Measurements from ENCODE around the gene RANBP9.

Gene RANBP9

DNA sequence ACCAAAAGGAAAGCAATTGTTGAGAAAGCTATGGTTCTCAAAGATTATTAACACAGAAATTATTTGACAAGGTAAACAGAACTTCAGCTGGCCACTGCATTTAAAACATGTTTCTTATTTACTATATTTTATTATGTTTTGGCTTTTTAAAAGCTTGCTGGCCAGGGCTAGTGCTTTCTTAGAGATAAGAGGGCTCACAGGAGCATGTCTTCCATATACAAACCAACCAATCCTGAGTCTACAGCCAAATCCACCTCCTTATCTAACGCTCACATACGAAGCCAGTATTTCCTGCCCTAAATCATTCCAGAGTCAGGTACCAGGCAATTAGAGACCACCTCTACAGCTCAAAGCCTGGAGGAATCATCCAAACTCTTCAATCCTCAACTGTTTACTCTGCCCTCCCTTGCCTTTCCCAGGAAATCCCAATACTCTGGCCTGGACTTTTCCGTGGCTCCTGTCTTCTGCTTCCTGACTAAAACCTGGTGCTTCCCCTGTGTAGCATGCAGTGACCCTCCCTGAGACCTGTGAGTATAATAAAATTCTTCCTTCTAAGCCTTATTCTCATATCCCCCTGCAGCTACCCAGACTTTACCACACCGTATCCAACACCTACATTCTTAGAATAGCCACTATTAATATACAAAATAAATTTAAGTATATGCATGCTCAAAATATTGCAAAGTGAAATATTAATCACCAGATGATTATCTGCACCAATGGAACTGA, 33.2 kb downstream of the RANBP9 start:
- DNase-seq (ENCODE audit: low read depth in 3 of 3), result no peak

DNA sequence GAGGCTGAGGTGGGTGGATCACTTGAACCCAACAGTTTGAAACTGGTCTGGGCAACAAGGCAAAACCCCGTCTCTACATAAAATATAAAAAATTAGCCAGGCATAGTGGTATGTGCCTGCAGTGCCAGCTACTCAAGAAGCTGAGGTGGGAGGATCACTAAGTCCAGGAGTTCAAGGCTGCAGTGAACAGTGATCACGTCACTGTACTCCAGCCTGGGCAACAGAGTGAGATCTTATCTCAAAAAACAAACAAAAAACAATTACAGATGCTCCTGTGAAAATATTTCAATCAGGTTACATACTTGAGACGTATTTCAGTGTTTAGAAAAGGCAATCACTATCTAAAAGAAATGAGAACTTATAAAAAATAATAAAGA, 33.8 kb downstream of the RANBP9 start:
- no peak for DNase-seq (ENCODE audit: low read depth in 3 of 3)

DNA sequence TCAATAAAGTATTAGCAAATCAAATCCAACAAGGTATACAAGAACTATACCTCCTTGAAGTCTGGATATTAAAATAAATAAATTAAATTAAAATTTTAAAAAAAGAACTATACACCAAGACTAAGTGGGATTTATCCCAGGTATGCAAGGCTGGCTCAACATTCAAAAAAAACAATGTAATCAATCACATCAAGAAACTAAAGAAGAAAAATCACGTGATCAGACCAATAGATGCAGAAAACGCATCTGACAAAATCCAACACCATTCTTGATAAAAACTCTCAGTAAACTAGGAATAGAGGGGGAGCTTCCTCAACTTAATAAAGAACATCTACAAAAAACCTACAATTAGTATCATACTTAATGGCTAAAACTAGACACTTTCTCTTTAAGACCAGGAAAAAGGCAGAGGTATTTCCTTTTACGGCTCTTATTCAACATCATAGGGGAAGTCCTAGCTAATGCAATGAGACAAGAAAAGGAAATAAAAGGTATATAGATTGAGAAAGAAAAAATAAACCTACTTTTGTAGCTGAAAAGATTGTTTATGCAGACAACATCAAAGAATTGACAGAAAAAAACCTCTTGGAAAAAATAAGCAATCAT, 35.0 kb downstream of the RANBP9 start:
- DNase-seq (ENCODE audit: low read depth in 3 of 3), result no peak

DNA sequence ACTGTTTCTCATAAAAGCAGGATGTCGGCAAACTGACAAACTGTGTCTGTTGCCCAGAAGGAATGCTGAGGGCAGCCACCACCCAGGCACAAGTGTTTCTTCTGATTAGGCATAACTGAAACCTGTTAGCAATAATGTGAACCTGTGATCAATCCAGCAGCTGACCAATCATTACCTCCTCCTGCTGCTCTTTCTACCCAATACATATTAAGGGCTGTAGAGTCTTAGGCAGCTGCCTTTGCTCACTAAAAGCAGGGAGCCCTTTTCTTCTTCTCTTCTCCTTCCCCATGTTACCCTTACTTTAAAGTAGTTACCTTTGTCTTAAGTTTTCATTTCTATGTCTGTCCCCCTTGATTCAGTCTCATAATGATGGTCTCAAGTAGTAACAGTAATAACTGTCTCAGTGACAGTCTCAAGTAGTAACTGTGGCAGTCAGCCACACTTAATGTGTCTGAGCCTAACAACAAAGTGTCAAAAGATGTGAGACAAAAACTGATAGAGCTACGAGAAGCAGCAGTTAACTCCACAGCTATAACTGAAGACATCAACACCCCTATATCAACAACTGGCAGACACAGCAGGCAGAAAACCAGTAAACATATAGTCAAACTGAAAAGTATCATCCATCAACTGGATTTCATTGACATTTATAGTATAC, 37.0 kb downstream of the RANBP9 start:
- DNase-seq (ENCODE audit: low read depth in 3 of 3), result no peak

DNA sequence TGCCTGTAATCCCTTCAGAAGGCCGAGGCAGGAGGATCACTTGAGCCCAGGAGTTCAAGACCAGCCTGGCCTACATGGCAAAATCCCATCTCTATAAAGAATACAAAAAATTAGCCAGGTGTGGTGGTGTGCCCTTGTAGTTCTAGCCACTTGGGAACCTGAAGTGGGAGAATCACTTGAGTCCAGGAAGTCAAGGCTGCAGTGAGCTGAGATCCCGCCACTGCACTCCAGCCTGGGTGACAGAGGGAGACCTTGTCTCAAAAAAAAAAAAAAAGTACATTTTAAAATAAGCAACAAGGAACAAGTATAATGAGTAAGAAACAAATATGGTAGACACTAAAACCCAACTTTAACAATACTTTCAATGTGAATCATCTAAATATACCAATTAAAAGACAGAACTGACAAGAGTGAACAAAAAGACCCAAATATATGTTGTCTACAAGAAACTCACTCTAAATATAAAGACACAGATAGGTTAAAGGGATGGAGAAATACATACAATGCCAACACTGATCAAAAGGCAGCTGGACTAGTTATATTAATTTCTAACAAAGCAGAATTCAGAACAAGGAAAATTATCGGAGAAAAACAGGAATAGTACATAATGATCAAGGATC, 37.7 kb downstream of the RANBP9 start:
- no peak for DNase-seq (ENCODE audit: low read depth in 3 of 3)

DNA sequence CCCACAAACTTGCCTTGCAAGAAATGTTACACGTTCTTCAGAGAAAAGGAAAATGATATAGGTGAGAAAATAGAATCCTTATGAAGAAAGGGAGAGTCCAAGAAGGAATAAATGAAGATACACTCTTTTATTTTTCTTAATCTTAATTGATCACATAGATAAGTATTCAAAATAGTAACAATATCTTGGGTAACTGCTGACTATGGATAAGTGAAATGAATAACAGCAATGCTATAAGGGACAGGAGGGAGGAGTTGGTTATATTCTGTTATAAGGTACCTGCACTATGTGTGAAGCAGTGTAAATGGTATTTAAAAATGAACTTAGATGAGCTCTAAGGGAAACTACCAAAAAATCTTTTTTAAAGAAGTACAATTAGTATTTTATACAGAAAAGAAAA, 38.3 kb downstream of the RANBP9 start:
- DNase-seq (ENCODE audit: low read depth in 3 of 3), result no peak

DNA sequence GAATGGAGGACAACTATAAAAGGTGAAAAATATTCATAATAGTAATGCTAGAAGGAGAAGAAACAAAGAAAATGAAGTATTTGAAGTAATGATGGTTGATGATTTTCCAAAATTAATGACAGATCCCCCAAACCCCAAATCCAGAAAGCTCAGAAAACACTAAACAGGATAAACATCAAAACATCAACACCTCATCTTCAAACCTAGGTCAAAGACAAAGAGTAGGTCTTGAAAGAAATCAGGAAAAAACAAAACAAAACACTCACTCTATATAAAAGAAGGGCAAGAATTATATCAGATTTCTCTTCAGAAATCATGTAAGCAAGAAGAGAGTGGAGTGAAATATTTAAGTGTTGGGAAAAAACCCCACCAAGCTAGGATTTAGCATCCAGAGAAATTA, 38.7 kb downstream of the RANBP9 start:
- DNase-seq (ENCODE audit: low read depth in 3 of 3), result no peak

DNA sequence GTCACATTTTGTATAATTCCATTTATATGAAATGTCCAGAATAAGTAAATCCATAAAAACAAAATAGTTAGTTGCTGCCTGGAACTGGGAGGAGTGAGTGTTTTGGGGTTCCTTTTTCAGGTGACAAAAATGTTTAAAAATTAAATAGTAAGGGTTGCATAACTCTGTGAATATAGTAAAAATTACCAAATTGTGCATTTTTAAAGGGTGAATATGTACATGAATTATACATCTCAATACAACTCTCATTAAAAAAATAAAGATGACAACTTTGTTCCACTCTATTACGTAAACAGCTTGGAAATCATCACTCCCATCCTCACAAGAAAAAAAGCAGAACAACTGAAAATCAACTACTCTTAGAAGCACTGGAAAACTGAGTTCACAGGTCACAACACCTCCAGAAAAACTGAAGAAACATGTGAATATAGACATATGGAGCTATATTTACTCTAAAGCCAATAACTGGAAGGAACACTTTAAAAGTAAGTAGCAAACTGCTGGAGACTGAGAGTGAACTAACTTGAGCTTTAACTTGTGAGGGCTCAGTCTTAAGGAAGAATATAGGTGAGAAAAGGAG, 40.0 kb downstream of the RANBP9 start:
- DNase-seq (ENCODE audit: low read depth in 3 of 3), result no peak

DNA sequence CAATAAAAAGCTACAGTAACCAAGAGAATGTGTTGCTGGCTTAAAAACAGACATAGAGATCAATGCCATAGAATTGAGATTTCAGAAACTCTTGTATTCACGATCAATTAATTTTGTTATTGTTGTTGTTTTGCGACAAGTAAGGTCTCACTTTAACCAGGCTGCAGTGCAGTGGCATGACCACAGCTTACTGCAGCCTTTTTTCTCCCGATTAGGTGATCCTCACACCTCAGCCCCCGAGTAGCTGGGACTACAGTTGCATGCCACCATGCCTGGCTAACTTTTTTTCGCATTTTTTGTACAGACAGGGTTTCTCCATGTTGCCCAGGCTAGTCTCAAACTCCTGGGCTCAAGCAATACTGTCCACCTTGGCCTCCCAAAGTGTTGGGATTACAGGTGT, 42.2 kb downstream of the RANBP9 start:
- no peak for DNase-seq (ENCODE audit: low read depth in 3 of 3)

DNA sequence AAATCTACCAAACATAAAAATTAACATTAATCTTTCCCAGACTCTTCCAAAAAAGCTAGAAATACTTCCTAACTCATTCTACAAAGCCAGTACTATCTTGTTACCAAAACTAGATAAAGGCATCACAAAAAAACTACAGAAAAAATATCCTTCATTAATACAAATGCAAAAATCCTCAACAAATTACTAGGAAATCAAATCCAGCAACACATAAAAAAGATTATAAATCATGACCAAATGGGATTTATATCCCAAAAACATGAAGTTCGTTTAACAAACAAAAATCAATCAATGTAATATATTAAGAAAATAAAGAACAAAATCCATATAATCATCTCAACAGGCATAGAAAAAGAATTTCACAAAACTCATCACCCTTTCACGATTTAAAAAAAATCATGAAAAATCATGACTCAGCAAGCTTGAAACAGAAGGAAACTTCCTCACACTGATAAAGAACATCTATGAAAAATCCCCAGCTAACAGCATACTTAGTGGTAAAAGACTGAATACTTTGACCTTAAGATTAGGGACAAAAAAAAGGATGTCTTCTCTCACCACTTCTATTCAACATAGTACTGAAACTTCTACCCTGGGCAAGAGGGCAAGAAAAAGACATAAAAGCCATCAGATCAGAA, 43.2 kb downstream of the RANBP9 start:
- no peak for DNase-seq (ENCODE audit: low read depth in 3 of 3)

DNA sequence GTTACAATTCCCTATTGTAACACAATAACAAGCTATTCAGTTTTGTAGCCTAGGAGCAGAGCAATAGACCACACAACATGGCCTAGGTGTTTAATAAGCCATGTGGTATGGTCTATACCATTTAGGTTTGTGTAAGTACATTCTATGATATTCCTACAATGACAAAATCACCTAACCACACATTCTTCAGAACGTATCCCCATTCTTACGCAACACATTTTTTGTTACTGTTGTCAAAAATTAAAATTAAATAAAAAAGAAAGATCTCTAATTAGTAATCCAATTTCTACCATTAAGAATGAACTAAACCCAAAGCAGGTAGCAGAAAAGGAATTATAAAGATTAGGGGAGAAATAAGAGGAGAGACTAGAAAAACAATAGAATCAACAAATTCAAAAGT, 44.0 kb downstream of the RANBP9 start:
- no peak for DNase-seq (ENCODE audit: low read depth in 3 of 3)

DNA sequence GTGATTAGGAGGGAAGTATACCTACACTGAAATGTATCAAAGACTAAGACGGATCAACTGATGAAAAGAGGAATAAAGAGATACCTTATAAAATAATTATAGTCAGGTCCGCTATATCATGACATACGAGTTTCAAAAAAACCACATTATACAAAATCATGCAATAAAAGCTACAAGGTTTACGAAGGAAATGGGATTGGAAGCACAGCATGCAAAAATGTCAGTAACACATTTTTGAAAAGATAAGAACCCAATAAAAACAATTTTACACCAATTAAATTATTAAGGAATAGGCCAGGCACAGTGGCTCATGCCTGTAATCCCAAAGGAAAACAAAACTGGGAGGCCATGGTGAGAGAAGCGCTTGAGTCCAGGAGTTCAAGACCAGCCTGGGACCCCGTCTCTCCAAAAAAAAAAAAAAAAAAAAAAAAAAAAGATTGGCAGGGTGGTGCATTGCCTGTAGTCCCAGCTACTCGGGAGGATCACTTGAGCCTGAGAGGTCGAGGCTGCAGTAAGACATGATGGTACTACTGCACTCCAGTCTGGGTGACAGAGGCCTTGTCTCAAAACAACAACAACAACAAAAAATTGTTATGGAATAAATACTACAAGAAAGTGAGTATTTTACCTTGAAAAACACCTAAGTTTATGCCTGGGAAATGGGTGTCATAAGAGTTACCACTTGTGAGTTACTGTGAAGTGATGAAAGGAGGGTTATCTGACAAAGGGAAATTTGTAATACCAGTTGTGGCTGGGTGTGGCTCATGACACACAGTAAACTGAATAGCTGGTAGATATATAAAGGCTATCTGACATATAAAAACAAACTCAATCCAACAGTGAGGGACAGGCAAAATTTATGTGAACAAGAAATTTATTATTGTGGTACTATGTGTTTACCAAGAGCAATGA, 45.2 kb downstream of the RANBP9 start:
- DNase-seq (ENCODE audit: low read depth in 3 of 3), result no peak

DNA sequence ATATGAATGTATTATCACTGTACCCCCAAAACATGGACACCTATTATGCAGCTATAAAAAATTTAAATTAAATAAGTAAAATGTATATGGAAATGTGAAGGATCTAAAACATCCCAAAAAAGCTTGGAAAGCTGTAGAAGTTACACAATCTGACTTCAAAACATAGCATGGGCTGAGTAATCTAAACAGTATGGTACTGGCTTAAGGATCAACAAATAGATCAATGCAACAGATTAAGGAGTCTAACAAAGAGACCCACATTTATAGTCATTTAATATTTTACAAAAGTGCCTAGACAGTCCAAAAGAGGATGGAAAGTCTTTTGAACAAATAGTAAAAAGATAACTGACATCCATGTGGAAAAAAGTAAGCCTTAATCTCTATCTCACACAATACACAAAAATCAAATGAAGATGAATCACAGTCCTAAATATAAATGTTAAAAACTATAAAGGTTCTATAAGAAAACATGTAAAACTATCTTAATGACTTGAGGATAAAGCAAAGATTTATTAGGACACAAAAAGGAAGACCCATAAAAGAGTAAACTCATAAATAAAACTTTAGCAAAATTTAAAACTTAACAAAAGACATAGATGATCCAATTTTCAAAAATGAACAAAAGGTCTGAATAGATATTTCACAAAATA, 46.8 kb downstream of the RANBP9 start:
- DNase-seq (ENCODE audit: low read depth in 3 of 3), result no peak

DNA sequence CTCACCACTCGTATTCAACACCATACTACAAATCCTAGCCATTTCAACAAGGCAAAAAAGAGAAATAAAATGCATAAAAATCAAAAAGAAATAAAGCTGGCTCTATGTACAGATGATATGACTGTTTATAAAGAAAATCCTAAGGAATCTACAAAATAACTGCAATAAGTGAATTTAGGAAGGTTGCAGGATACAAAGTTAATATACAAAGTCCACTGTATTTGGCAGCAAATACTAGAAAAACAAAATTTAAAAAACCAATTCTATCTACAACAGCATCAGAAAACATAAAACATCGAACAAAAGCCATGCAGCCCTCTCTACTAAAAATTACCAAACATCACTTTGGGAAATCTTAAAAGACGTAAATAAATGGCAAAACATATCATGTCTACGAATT, 47.6 kb downstream of the RANBP9 start:
- no peak for DNase-seq (ENCODE audit: low read depth in 3 of 3)

DNA sequence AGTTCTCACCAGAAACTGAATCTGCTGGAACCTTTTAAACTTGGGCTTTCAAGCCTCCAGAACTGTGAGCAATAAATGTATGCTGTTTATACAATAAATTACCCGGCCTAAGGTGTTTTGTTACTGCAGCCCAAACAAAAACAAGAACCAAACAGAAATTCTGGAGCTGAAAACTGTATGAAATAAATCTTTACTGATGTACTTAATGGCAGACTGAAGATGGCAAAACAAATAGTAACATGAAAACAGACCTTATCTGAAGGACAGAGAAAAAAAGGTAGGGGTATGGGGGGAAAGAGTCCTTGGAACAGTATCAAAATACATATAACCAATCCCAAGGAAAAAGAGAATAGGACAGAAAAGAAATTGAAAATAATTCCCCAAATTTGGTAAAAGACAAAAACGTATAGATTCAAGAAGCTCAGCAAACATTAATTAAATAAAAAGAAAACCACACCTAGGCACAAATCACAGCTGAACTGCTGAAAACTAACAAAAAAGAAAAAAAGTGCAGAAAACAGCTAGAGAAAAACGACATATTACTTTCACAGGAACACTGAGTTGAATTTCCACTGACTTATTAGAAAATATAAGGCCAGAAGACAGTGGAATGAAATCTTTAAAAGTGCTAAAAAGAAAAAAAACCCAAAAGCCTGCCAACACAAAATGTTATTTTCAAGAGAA, 48.8 kb downstream of the RANBP9 start:
- no peak for DNase-seq (ENCODE audit: low read depth in 3 of 3)

DNA sequence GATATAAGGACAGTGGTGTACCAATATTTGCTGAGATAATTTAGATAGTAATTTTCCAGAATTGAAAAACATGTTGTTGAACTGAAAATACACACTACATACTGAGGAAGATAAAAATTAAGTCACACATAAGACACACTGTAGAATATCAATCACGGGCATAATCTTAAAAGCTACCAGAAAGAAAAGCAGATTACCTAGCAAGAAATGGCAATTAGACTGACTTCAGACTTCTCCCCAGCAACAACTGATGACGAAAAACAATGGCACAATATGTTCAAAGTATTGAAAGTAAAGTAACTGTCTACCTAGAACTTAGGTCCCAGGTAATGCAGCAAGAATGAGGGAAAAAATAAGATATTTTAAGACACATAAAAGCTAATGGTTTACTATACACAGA, 50.0 kb downstream of the RANBP9 start:
- no peak for DNase-seq (ENCODE audit: low read depth in 3 of 3)

DNA sequence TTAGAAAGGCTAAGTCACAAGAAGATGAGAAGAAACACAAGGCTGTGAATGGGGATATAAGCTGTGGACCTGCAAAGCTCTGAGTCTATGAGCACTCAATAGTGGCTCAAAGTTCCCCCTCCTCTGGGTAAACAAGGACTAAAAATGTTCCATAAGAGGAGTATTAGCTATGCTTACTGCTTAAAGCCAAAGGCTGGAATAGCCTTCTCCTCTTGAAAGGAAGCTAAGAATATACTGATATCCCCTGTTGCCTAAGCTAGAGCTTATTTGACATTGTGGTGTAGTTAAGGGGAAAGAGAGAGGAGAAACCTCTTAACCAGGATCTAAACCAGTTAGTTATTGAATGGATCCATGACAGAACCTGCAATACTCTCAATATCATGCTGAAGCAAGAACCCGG, 50.7 kb downstream of the RANBP9 start:
- no peak for DNase-seq (ENCODE audit: low read depth in 3 of 3)

DNA sequence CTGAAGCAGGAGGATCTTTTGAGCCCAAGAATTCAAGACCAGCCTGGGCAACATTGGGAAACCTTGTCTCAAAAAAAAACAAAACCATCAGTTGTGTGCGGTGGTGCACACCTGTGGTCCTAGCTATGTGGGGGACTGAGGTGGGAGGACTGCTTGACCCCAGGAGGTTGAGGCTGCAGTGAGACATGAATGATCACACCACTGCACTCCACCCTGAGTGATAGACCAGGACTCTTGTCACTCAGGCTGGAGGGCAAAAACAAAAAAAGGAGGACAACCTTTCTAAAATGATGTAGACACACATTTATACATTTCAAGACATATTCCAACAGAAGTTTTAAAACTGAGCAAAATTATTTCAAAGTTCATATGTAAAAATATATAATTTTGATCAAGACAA, 51.4 kb downstream of the RANBP9 start:
- no peak for DNase-seq (ENCODE audit: low read depth in 3 of 3)

DNA sequence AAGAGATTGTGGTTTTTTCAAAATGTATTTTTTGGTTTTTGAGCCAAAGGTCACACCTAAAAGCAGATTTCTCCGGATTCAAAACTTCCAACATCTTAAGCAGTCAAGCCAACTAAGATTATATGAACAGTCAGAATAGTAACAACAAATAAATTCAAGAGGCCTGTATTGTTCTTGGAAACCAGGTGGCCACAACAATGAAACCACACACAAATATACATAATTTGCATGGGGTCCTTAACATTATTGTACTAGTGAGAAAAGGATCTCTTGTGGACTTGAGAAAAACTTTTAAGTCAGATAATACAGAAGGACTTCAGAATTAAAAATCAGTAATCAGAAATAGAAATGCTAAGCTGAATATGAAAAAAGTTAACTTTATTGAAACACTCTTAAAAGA, 55.9 kb downstream of the RANBP9 start:
- DNase-seq (ENCODE audit: low read depth in 3 of 3), result no peak

DNA sequence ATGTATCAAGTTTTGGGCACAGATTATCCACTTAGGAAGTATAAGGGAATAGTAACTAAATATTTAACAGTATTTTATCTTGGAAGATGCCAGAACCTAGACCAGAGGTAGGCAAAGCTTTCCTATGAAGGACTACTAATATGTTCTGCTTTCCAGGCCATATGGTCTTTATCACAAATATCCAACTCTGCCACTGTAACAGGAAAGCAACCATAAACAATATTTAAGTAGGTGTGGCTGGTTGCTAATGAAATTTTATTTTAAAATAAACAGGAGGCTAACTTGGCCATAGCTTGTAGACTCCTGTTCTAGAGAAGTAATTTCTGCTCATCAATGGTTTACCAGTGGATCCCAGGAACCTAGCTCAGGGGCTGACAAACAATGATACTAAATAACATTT, 57.1 kb downstream of the RANBP9 start:
- no peak for DNase-seq (ENCODE audit: low read depth in 3 of 3)

Data from stimulated activated CD4-positive, alpha-beta T cell treated with anti-CD3 and anti-CD28 coated beads, TNF-alpha, amount 100 ng/mL, for 24 hours (primary cell).